DND-41 (cell line): Measurements from ENCODE around the gene SIGLEC1.

Source experiments
- ATAC-seq: fragments of 200-7000 bp; cut with Tn5 transposase; 3 replicates; pipeline ENCODE4 v1.9.1; 2021; ENCODE audit warnings: low read depth; ENCODE audit not compliant: insufficient read depth
- DNase-seq: peaks from one replicate; pipeline ENCODE4 v3.0.0-alpha.2; 2020
- H2AFZ ChIP-seq: 2 replicates; pipeline ENCODE4 v1.6.0; 2012; ENCODE audit warnings: low read depth, low read length
- H3K27ac ChIP-seq: 2 replicates; pipeline ENCODE4 v1.5.1; 2012; ENCODE audit warnings: low read length, inconsistent platforms
- H3K27me3 ChIP-seq: fragments of 200-600 bp; sonication (generic); 2 replicates; pipeline ENCODE4 v1.6.0; 2012; ENCODE audit warnings: low read length, mild to moderate bottlenecking, inconsistent platforms; ENCODE audit not compliant: insufficient read depth, poor library complexity
- H3K36me3 ChIP-seq: 2 replicates; pipeline ENCODE4 v1.5.1; 2012; ENCODE audit warnings: low read length, inconsistent platforms; ENCODE audit not compliant: insufficient read depth
- H3K4me1 ChIP-seq: 2 replicates; pipeline ENCODE4 v1.5.1; 2012; ENCODE audit warnings: mild to moderate bottlenecking, low read length; ENCODE audit not compliant: insufficient read depth
- H3K4me2 ChIP-seq: 2 replicates; pipeline ENCODE4 v1.6.0; 2012; ENCODE audit warnings: mild to moderate bottlenecking, moderate library complexity, low read length, inconsistent platforms; ENCODE audit not compliant: insufficient read depth
- H3K4me3 ChIP-seq, 2 experiments: fragments of 200-600 bp in 1 of 2; shearing (Covaris generic) in 1 of 2; 2 replicates each; pipeline ENCODE4 v1.5.1; 2012 to 2016; ENCODE audit warnings: inconsistent platforms in 2 of 2, low read length in 2 of 2, mild to moderate bottlenecking in 2 of 2, low read depth in 1 of 2, moderate library complexity in 1 of 2
- H3K79me2 ChIP-seq: 2 replicates; pipeline ENCODE4 v1.6.0; 2012; ENCODE audit warnings: low read length, inconsistent platforms; ENCODE audit not compliant: insufficient read depth
- H3K9ac ChIP-seq: 2 replicates; pipeline ENCODE4 v1.6.0; 2012; ENCODE audit warnings: low read depth, mild to moderate bottlenecking, inconsistent platforms, low read length, moderate library complexity
- H3K9me3 ChIP-seq: 2 replicates; pipeline ENCODE4 v1.5.1; 2012; ENCODE audit warnings: low read length, moderate library complexity, mild to moderate bottlenecking, inconsistent platforms; ENCODE audit not compliant: insufficient read depth, severe bottlenecking
- H4K20me1 ChIP-seq: 2 replicates; pipeline ENCODE4 v1.6.0; 2012; ENCODE audit warnings: low read length; ENCODE audit not compliant: insufficient read depth
- EZH2 ChIP-seq: IDR thresholded peaks from 3 replicates; pipeline ENCODE4 v1.6.1; 2012; ENCODE audit warnings: borderline replicate concordance, low read depth, mild to moderate bottlenecking, moderate library complexity, low read length, inconsistent platforms; ENCODE audit not compliant: severe bottlenecking
- TF ChIP-seq, protein P1 (sequence below): IDR thresholded peaks from 2 replicates; pipeline ENCODE4 v1.5.1; 2012; ENCODE audit warnings: borderline replicate concordance, low read length, moderate library complexity, mild to moderate bottlenecking; ENCODE audit not compliant: poor library complexity, severe bottlenecking; ENCODE audit errors: extremely low read depth

SIGLEC1 gene

GRCh38 chr20:3681352-3681930 lies 31.0 kb downstream of the SIGLEC1 start:
- Histone ChIP-seq H3K27me3 (peaks cover 8% of the 10 kb centered on the region), H3K4me1 (peaks cover 4% of the 10 kb centered on the region), H3K9me3 (no peaks in the 10 kb centered on the region), H3K9ac (no peak overlapping the region), H3K36me3 (no peaks in the 10 kb centered on the region), H2AFZ (no peak overlapping the region), H3K4me3 (no peak overlapping the region), H3K4me2 (no peak overlapping the region), H3K79me2 (no peaks in the 10 kb centered on the region), H3K27ac (no peak overlapping the region), H4K20me1 (no peaks in the 10 kb centered on the region)
- TF ChIP-seq, protein P1, sequence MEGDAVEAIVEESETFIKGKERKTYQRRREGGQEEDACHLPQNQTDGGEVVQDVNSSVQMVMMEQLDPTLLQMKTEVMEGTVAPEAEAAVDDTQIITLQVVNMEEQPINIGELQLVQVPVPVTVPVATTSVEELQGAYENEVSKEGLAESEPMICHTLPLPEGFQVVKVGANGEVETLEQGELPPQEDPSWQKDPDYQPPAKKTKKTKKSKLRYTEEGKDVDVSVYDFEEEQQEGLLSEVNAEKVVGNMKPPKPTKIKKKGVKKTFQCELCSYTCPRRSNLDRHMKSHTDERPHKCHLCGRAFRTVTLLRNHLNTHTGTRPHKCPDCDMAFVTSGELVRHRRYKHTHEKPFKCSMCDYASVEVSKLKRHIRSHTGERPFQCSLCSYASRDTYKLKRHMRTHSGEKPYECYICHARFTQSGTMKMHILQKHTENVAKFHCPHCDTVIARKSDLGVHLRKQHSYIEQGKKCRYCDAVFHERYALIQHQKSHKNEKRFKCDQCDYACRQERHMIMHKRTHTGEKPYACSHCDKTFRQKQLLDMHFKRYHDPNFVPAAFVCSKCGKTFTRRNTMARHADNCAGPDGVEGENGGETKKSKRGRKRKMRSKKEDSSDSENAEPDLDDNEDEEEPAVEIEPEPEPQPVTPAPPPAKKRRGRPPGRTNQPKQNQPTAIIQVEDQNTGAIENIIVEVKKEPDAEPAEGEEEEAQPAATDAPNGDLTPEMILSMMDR, result no peak
- no peak for TF ChIP-seq EZH2
- no peak for ATAC-seq
- DNase-seq, result no peak

DNA sequence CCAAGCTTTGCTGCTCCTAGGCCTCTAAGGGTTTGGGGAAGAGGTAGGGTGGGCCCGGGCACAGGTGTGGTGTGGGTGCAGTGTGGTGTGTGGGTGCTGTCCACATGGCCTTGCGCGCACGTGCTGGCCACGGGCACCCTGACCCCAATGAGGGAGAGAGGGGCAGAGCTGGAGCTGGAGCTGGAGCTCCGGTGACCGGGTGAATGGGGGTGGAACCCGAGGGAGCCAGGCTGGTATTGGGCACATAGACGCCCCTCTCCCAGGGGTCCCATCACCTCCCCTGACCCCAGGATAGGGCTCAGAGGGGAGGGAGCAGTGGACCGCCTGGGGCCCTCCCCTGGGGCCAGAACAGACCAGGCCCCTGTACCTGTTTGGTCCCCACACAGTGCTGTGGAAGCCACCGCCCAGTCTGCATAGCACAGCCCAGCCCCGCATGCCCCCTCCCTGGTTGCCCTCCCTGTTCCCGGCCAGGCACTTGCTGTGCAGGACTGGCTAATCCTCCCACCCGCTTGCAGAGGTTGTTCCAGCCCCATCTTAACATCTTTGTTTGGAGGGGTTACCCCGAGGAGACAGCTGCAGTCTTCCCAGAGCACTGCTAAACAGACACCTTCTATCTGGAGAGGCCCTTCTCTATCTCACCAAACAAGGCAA lies 31.6 kb downstream of the SIGLEC1 start:
- no peak overlapping the region for H3K4me3 ChIP-seq
- no peak overlapping the region for H3K27ac ChIP-seq
- no peak overlapping the region for H2AFZ ChIP-seq
- no peak for TF ChIP-seq EZH2
- TF ChIP-seq, protein P1, result no peak
- no peaks in the 10 kb centered on the region for H3K79me2 ChIP-seq
- no peak overlapping the region for H3K9ac ChIP-seq
- peaks cover 8% of the 10 kb centered on the region for H3K27me3 ChIP-seq
- peaks cover 4% of the 10 kb centered on the region for H3K4me1 ChIP-seq
- H4K20me1 ChIP-seq, result no peaks in the 10 kb centered on the region
- H3K4me2 ChIP-seq, result no peak overlapping the region
- no peaks in the 10 kb centered on the region for H3K36me3 ChIP-seq
- DNase-seq (no peak), ATAC-seq (no peak)
- H3K9me3 ChIP-seq, result no peaks in the 10 kb centered on the region

DNA sequence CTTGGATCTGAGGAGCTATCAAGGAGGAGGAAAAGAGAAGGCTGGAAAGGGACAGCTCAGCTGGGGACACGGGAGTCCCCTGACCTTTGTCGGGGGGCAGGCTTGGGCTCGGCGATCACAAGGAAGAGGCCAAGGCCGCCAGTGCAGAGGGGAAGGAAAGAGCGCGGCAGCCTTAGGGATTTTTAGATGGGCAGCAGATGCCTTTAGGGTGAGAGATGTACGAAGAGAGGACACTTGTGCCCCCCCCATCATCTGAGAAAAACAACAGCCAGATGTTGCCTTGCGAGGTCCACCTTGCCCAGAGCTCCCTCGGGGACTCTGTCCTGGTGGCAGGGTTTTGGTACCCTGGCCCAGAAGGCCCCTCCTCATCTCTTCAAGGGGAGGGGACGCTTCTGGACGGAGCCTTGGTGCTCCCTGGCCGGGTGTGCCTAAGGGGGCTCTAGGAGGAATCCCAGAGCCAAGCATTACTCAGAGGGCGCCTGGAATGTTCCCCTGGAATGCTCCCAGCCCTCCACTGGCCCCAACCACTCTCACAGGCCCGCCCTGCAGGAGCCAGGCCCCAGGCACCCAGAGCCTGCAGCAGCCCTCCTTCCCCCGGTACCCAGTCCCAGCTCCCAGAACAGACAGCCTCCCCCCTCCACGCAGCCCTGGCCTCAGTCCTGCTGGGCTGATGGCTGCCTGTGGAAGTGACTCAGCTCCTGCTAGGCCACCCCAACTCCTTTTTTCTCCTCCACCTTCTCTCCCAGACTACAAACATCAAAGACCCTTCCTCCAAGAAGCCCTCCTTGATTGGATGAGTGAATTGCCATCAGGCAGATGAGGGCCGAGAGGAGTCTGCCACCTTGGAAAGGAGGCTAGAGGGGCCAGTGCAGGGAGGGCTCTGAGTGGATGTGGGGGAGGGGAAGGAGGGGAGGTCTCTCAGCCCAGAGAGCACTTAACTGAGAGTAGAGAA lies 32.4 kb downstream of the SIGLEC1 start:
- Histone ChIP-seq H3K27me3 (peaks cover 8% of the 10 kb centered on the region), H3K4me2 (no peak overlapping the region), H3K4me3 (no peak overlapping the region)

More for the DNA sequence above, 32.4 kb downstream of the SIGLEC1 start:
- DNase-seq (no peak), ATAC-seq (no peak)
- TF ChIP-seq, protein P1, result no peak
- no peak for TF ChIP-seq EZH2
- no peak overlapping the region for H3K9ac ChIP-seq
- peaks cover 4% of the 10 kb centered on the region for H3K4me1 ChIP-seq
- no peak overlapping the region for H3K27ac ChIP-seq
- no peaks in the 10 kb centered on the region for H3K79me2 ChIP-seq
- H4K20me1 ChIP-seq, result 0 out of 2 replicates have a peak, but pooled peaks cover 1% of the 10 kb centered on the region
- H3K9me3 ChIP-seq, result no peaks in the 10 kb centered on the region
- no peaks in the 10 kb centered on the region for H3K36me3 ChIP-seq
- no peak overlapping the region for H2AFZ ChIP-seq
